ENCODE measurements around the gene HIVEP3. TPM values are rescaled to one million over a fixed set of nuclear protein-coding genes. Genes with fewer than 3 reads are reported as not detected.
"Not testable (repeated sequence)": the region's sequence is repeated elsewhere in the genome, so short reads cannot be mapped to it uniquely, and the experiment has no call there.

Gene HIVEP3
- total and polyA plus RNA-seq, 8 donors, result 1.8 to 65.3 (median 3.8) TPM

DNA sequence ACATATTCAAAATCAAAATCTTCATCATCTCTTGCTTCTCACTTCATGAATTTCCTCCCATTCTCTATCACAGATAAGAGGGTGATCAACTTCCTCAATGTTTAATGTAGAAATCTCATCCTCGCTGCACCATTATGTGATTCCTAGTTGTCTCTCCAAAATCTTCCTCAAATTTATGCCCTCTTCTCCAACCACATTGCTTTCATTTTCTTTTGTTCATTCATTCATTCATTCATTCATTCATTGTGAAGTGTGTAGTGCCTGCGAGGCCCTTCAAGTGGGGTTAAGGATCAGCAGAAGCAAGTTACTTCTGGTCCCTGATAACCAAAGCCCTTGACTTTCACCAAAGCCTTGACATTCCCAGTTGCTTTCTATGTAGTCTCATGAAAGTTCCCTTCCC lies 33.5 kb upstream of the HIVEP3 start:
- Histone ChIP-seq H3K4me1 (peaks cover 0 to 19% (median 0%) of the 10 kb centered on the region in 4 donors), H3K4me3 (no peak overlapping the region), H3K36me3 (no peaks in the 10 kb centered on the region), H3K27ac (no peak overlapping the region), H3K27me3 (no peaks in the 10 kb centered on the region), H3K9me3 (no peaks in the 10 kb centered on the region)
- intact Hi-C loops (cut with DNase I; ENCODE audit: low total_unique reads), result no loop called here
- DNase-seq, result no peak
- WGBS, 5 donors, result 93 to 96% (median 95%) methylated on average over 2 of the region's 2 CpGs
- TF ChIP-seq CTCF (IDR thresholded peaks at IDR 0.05), result no peak
- TF ChIP-seq POLR2AphosphoS5 (IDR thresholded peaks at IDR 0.05), result no peak
- TF ChIP-seq POLR2A (IDR thresholded peaks at IDR 0.05), result no peak
- no peak for TF ChIP-seq EP300 (IDR thresholded peaks at IDR 0.05)

GRCh38 chr1:41951492-41951891 lies 32.8 kb upstream of the HIVEP3 start:
- H3K27ac ChIP-seq; intact Hi-C loops (cut with DNase I; ENCODE audit: low total_unique reads); H3K9me3 ChIP-seq; DNase-seq; H3K27me3 ChIP-seq; H3K36me3 ChIP-seq; H3K4me3 ChIP-seq: not testable (repeated sequence)
- WGBS, 5 donors, result 70 to 84% (median 80%) methylated on average over 3 of the region's 3 CpGs
- H3K4me1 ChIP-seq, result peaks cover 0 to 19% (median 0%) of the 10 kb centered on the region in 4 donors

DNA sequence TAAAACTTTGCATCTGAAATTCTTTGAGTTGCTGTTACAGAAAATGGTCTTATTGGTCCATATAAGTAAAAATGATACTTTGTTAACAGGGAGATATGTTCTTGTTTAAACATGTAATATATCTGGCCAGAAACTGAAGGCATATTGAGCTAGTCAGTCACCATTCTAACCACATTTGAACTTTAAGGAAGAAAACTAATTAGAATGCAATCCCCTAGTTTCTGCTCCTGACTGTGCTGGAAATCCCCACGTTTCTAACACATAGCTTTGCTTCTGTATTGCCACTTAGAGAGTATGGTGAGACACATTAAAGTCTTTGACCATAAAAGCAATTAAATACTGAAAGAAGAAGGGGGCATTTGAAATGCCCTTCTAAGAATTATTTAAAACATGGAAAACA lies 32.1 kb upstream of the HIVEP3 start:
- no peak for DNase-seq
- Histone ChIP-seq H3K4me3 (no peak overlapping the region), H3K27me3 (no peaks in the 10 kb centered on the region), H3K4me1 (peaks cover 0 to 15% (median 0%) of the 10 kb centered on the region in 4 donors), H3K9me3 (no peaks in the 10 kb centered on the region), H3K27ac (no peak overlapping the region), H3K36me3 (no peaks in the 10 kb centered on the region)
- TF ChIP-seq POLR2A (IDR thresholded peaks at IDR 0.05) (no peak), EP300 (IDR thresholded peaks at IDR 0.05) (no peak), CTCF (IDR thresholded peaks at IDR 0.05) (no peak), POLR2AphosphoS5 (IDR thresholded peaks at IDR 0.05) (no peak)
- intact Hi-C loops (cut with DNase I; ENCODE audit: low total_unique reads), result no loop called here
- WGBS, 5 donors, result 36 to 71% (median 46%) methylated on average over 1 of the region's 1 CpG

DNA sequence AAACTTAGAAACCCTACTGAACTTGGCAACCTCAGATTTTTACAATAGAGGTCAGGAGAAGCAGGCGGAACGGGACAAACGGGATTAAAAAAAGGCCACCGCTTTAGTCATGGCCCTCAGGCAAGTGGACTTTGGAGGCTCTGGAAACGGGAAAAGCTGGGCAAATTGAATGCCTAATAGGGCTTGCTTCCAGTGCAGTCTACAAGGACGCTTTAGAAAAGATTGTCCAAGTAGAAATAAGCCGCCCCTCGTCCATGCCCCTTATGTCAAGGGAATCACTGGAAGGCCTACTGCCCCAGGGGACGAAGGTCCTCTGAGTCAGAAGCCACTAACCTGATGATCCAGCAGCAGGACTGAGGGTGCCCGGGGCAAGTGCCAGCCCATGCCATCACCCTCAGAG lies 27.2 kb upstream of the HIVEP3 start:
- DNase-seq; H3K4me3 ChIP-seq; H3K36me3 ChIP-seq; intact Hi-C loops (cut with DNase I; ENCODE audit: low total_unique reads); H3K27ac ChIP-seq; H3K4me1 ChIP-seq; H3K27me3 ChIP-seq: not testable (repeated sequence)
- 84 to 91% (median 88%) methylated on average over 10 of the region's 10 CpGs for WGBS, 5 donors
- peaks cover 0 to 14% (median 8%) of the 10 kb centered on the region in 4 donors for H3K9me3 ChIP-seq

DNA sequence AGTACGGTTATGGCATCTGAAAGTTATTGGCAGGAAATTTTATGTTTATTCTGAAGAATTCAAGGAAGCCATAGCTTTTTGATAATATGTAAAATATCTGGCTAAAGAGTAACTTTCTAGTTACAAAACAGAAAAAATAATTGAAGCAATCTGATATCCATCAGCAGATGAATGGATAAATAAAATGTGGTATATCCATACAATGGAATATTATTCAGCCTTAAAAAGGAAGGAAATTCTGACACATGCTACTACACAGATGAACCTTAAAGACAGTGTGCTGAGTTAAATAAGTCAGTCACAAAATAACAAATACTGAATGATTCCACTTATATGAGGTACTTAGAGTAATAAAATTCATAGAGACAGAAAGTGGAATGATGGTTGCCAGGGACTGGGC lies 25.0 kb upstream of the HIVEP3 start:
- no peak for TF ChIP-seq CTCF (IDR thresholded peaks at IDR 0.05)
- no peak for TF ChIP-seq POLR2AphosphoS5 (IDR thresholded peaks at IDR 0.05)
- TF ChIP-seq POLR2A (IDR thresholded peaks at IDR 0.05), result no peak
- no peak for TF ChIP-seq EP300 (IDR thresholded peaks at IDR 0.05)
- no peak for DNase-seq
- Histone ChIP-seq H3K4me3 (no peak overlapping the region), H3K9me3 (peaks cover 0 to 14% (median 8%) of the 10 kb centered on the region in 4 donors), H3K4me1 (no peaks in the 10 kb centered on the region), H3K36me3 (no peaks in the 10 kb centered on the region), H3K27ac (no peak overlapping the region), H3K27me3 (no peaks in the 10 kb centered on the region)
- 81 to 98% (median 94%) methylated on average over 1 of the region's 1 CpG for WGBS, 5 donors
- intact Hi-C loops (cut with DNase I; ENCODE audit: low total_unique reads), result no loop called here
